Measurements from ENCODE around the gene FGFRL1. TPM values are rescaled to one million over a fixed set of nuclear protein-coding genes. Genes with fewer than 3 reads are reported as not detected.

FGFRL1 gene
- total RNA-seq, 1 experiment from 2014 or later: 82.5 TPM

GRCh38 chr4:1023075-1023640, 11.7 kb downstream of the FGFRL1 start:
- no peak for DNase-seq (ENCODE audit: low read depth)

GRCh38 chr4:1023895-1024740, 12.7 kb downstream of the FGFRL1 start:
- no peak for DNase-seq (ENCODE audit: low read depth)

GRCh38 chr4:1024882-1025545, 13.6 kb downstream of the FGFRL1 start:
- DNase-seq (ENCODE audit: low read depth): no peak

GRCh38 chr4:1026115-1026514, 14.7 kb downstream of the FGFRL1 start:
- no peak for DNase-seq (ENCODE audit: low read depth)

GRCh38 chr4:1027219-1027914, 15.9 kb downstream of the FGFRL1 start:
- DNase-seq (ENCODE audit: low read depth): no peak

GRCh38 chr4:1027915-1028238, 16.5 kb downstream of the FGFRL1 start:
- DNase-seq (ENCODE audit: low read depth): no peak

GRCh38 chr4:1028574-1029220, 17.3 kb downstream of the FGFRL1 start:
- no peak for DNase-seq (ENCODE audit: low read depth)

- no peak for DNase-seq (ENCODE audit: low read depth)
These were observed 18.1 kb downstream of the FGFRL1 start for GRCh38 chr4:1029529-1029928.

- no peak for DNase-seq (ENCODE audit: low read depth)
These were observed 18.6 kb downstream of the FGFRL1 start for GRCh38 chr4:1030031-1030430.

- no peak for DNase-seq (ENCODE audit: low read depth)
These were observed 19.1 kb downstream of the FGFRL1 start for GRCh38 chr4:1030559-1030958.

GRCh38 chr4:1031346-1031745, 19.9 kb downstream of the FGFRL1 start:
- DNase-seq (ENCODE audit: low read depth): no peak

- no peak for DNase-seq (ENCODE audit: low read depth)
These were observed 20.8 kb downstream of the FGFRL1 start for GRCh38 chr4:1031956-1032795.

GRCh38 chr4:1032861-1033260, 21.4 kb downstream of the FGFRL1 start:
- no peak for DNase-seq (ENCODE audit: low read depth)

GRCh38 chr4:1033840-1034551, 22.6 kb downstream of the FGFRL1 start:
- DNase-seq (ENCODE audit: low read depth): peak; percentile 71

- DNase-seq (ENCODE audit: low read depth): no peak
These were observed 24.1 kb downstream of the FGFRL1 start for GRCh38 chr4:1035510-1035909.

GRCh38 chr4:1036095-1036494, 24.7 kb downstream of the FGFRL1 start:
- DNase-seq (ENCODE audit: low read depth): no peak

- DNase-seq (ENCODE audit: low read depth): no peak
These were observed 25.8 kb downstream of the FGFRL1 start for GRCh38 chr4:1036976-1037810.

- no peak for DNase-seq (ENCODE audit: low read depth)
These were observed 27.6 kb downstream of the FGFRL1 start for GRCh38 chr4:1038948-1039492.

Data from M059J (cell line).